Lung microvascular endothelial cell (primary cell): ENCODE measurements around the gene GALNT11. TPM values are rescaled to one million over a fixed set of nuclear protein-coding genes. Genes with fewer than 3 reads are reported as not detected.

Experiments
- DNase-seq, 2 donors: peaks; one replicate each; pipeline versions ENCODE4 v3.0.0 to v3.0.0-alpha.2; 2010; ENCODE audit warnings: low read depth in 2 of 2
- total RNA-seq: library from RNA; depleted of rRNA; stranded (reverse); fragments of >200 nt; gene quantifications from 2 replicates; pipeline ENCODE4 v1.2.1, GENCODE V29; 2014

GALNT11 gene
- total RNA-seq, 1 donor from 2014 or later = 39.3 TPM

DNA sequence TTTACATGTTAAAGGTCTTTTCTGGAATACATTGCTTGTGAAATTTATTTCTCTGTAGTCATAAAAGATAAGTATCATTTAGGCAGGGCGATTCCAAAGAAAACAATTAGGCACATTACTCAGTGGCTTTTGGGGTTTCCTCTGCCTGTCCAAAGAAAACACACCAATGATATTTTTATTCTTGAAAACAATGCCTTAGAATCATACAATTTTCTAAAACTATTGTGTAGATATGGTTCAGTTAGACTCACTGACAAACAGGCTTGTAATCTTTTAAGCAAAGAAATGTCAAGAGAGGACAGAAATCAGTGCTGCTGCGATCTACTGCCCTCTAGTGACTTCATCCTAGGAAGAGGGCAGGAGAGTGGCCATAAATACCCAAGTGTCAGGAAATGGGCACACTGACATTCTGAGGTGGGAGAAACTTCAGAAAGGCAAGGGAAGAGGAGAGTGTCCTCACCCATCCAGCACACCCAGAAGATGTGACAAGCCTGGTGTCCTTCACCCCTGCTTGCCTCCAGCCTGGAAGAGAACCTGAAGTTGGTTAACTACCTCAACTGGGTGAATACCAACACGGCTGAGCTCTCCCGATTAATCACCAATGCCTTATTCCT is 120.5 kb downstream of the GALNT11 start:
- DNase-seq = peak; percentile 73 to 78

DNA sequence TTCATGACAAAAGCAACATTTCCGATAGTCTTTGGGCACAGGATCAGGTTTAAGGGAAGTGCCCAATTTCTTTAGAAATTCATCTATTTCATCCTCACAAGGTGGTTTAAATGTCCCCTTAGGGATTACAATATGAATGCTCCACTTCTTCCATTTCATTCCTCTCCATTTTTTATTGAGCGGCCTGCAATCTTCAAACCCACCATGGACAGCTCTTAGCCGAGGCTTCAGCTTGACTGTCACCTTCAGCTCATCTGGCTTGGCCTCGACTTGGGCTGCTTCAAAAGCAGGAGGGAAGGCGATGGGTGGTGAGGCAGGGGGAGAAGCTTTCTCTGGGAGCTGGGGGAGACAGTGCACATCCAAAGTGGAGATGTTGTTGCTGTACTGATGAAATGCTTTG is 123.2 kb downstream of the GALNT11 start:
- no peak for DNase-seq

DNA sequence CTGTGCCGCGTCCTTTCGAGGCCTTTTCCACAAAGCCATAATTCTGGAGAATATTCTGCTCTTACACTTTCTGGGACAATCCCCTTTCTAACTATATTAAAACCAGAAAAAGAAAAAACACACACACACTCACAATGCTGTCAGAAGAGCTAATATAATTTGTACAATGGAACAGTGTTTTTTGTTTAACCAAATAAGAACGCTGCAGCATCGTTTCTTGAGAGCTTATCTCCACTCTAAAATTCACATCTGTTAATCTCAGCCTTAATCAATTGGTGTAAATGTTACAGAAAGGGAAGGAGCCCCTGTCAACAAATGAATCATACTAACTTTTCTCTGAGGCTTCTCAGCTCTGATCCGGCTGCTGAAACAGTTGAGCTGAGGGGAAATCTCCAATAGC is 123.9 kb downstream of the GALNT11 start:
- no peak for DNase-seq

DNA sequence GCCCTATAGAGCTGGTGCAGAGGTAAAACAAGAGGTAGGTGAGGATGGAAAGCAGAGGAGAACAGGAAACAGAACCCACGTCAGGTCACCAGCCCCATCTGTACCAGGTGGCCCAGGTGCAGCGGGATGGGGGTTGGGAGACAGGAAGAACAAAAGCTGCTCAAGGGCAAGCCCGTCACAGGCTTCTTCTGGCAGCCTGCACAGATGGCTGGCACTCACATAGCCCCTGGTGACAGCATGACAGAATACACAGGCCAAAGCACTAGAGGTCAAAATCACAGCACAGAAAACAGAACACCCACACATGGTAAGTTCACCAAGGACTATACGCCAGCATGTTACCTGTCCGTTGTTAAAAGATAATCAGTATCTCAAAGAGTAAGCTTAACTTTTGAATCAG is 126.8 kb downstream of the GALNT11 start:
- DNase-seq = no peak

DNA sequence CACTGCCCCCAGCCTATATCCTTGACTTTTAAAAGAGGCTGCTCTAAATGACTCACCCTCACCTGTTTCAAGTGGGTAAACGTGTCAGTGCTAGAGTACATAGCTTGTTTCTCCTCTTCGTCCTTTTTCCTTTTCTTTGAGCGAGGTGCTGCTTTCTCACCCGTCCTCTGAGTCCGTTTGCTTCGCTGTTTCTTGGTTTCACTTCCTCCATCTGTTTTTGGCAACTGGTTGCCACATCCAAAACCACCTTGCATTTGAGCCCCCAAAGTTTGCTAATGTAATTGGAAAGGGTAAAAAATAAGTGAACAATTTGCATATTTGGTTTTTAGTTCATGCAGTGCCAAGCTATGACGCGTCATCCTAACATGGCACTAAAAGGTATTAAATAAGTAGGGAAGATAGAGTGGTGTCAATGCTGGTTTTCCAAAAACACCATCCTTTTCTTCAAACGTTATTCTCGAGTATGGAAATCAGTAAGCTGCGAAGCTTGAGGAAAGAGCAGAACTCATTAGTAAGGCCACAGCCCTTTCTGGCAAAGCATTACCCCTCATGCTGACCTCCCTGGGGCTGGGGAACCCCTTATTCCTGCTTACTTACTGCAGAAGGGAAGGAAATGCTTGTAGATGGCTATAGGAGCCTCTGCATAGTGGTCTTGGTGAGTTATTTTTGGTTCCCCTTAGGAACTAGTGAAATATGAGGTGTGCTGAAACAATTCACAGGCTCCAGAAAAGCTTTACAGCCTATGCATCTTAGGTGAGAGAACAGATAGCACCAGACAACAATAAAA is 133.5 kb downstream of the GALNT11 start:
- no peak for DNase-seq

DNA sequence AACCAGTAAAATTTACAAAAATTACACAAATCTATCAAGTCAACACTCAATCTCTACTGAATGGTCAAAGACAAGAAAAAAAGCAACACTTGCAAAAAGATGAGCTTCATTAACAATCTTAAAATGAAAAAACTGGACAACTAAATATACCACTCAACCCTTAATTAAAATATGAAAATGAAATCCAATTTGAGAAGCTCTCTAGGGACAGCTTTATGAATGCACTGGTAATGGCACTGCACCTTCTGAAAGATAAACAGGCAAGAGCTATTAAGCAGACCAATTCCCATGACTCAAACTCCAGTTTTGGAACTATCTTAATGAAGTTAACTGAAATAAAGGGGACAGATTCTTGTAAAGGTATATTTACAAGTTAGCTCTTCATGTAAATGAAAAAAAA is 135.7 kb downstream of the GALNT11 start:
- DNase-seq = no peak

DNA sequence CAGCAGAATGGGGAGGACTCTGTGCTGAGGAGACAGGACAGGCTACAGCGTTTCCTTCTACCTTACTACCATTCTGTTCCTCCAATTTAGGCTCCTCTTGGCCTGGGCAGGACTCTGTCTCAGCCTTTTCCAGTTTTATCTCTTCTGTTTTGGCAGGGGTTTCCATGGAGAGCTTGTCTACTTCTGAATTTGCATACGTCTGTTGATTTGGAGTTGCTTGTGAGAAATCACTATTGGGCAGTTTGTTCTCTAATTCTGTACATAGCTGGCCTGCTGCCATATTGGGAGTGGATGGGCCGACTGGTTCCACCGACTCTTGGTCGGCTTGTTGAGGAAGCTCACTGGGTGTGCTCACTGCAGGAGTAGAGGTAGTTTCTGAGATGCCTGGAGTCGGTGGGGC is 136.8 kb downstream of the GALNT11 start:
- DNase-seq = no peak

Other genes with a start within 250 kb of the GALNT11 start
- 11.6 and 13.5 TPM in 2 replicates for gene PRKAG2, start 148.6 kb upstream of the GALNT11 start, total RNA-seq
- gene GALNTL5, start 69.2 kb upstream of the GALNT11 start, total RNA-seq = not detected in 2 replicates